NCI-H2196 treated with DMSO at 0.1 percent for 48 hours (cell line): Measurements from ENCODE around the gene CCDC186.

Experiments
- DNase-seq: peaks from one replicate; lab custom pipeline; 2025; ENCODE audit not compliant: unreplicated experiment; lab: John Stamatoyannopoulos, UW

The CCDC186 gene

GRCh38 chr10:114173921-114174694, at the start of gene CCDC186:
CCDC186 (minus strand) TSS chr10:114174203; CDS start chr10:114163268, 10,935 bp downstream.
- DNase-seq: peak; percentile 80

GRCh38 chr10:114223066-114223465, 49.1 kb upstream of the CCDC186 start:
- no peak for DNase-seq

DNA sequence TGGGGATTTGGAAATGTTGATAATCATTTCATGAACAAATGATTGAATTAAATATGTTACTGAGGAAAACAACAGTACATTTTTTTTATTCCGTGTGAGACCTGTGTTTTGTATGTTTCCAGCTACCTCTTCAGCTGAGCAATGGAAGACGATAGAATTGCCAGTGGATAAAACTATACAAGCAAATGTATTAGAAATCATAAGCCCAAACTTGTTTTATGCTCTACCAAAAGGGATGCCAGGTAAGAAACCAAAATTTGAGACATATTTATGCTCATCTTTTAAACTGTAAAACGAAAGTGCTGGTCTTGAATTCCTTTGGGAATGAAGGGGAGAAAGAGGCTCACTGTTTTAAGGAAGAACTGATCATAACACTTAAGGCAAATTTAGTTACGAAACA, 47.2 kb upstream of the CCDC186 start:
- DNase-seq: no peak

DNA sequence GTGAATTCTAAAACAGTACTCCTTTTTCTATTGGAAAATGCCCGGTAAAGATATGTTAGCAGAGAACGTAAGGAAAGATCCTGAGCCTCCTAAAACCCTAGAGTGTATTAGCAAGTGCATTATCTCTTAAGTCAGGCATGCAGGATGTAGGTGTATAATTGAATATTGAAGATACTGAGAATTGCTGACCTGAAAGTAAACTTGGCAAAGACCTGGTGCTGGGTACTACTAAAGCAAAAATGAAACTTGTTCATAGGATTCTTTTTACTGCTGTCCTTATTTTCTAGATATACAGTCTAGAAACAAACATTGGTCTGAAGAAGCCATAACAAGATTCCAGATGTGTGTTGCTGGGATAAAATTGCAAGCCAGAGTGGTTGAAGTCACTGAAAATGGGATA, 46.3 kb upstream of the CCDC186 start:
- DNase-seq: no peak

- no peak for DNase-seq
These were observed 41.0 kb upstream of the CCDC186 start for GRCh38 chr10:114215033-114215432.

DNA sequence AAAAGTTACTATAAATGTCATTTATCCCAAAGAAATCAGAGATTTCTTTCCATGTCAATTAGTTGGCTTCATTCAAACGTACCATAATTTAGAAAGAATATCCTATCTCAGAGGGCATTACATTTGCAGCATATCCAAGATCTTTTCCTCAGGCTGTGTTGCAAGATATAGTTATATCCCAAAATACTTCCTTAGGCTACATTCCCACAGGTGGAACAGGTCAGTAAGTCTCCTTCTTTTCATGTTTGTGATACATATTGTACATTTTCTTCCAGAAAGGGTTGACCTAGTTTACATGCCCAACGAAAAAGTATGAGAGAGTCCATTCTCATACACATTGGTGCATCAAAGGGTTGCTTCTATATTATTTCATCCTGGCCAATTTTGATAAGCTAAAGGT, 38.1 kb upstream of the CCDC186 start:
- no peak for DNase-seq

- DNase-seq: no peak
These were observed 34.3 kb upstream of the CCDC186 start for GRCh38 chr10:114208351-114208750.

DNA sequence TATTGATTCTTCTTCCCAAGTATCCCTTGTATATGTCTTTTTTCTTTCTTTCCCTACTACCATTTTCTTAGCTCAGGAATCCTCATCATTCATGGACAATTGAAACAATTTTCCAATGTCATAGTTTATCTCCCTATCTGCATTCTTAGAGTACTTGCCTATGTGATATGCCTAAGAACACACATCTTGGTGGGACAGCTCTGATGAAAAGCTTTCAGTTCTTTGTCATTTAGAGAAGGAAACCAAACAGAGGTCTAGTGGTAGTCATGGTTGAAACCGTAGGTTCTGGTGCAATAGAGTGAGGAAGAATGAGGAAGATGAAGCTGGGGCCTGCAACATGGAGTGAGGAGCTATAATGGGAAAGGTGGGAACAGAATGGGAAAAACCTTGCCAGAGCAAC, 33.3 kb upstream of the CCDC186 start:
- DNase-seq: no peak

GRCh38 chr10:114206902-114207301, 32.9 kb upstream of the CCDC186 start:
- DNase-seq: no peak

- no peak for DNase-seq
These were observed 28.8 kb upstream of the CCDC186 start for GRCh38 chr10:114202812-114203211.

- DNase-seq: no peak
These were observed 25.2 kb upstream of the CCDC186 start for GRCh38 chr10:114199239-114199638.

DNA sequence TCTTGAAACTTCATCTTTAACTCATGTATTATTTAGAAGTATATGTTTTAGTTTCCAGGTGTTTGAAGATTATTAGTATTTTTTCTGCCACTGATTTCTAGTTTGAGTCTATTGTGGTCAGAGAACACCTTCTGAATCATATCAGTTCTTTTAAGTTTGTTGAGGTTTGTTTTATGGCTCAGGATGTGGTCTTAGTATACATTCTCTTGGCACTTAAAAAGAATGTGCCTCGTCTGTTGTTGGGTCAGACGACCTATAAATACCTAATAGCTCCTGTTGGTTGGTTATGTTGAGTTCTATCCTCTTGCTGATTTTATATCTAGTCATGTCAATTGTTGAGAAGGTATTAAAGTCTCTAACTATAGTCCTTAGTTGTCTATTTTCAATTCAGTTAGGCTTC, 21.1 kb upstream of the CCDC186 start:
- DNase-seq: no peak

GRCh38 chr10:114189700-114190099, 15.7 kb upstream of the CCDC186 start:
- DNase-seq: no peak

- no peak for DNase-seq
These were observed 14.9 kb upstream of the CCDC186 start for GRCh38 chr10:114188900-114189299.

- DNase-seq: no peak
These were observed 14.0 kb upstream of the CCDC186 start for GRCh38 chr10:114188001-114188400.

GRCh38 chr10:114184276-114184675, 10.3 kb upstream of the CCDC186 start:
- no peak for DNase-seq

DNA sequence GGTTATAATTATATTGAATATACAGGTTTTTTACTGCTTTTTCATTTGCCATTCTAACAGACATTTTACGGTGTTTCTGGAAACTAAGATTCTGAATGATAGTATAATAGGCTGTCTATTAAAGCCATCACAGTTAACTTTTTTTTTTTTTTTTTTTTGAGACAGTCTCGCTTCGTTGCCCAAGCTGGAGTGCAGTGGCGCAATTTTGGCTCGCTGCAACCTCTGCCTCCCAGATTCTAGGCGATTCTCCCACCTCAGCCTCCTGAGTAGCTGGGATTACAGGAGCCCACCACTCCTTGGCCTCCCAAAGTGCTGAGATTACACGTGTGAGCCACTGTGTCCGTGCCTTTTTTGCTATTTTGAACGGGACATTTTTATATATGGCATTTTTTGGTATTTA, 9.6 kb upstream of the CCDC186 start:
- no peak for DNase-seq

DNA sequence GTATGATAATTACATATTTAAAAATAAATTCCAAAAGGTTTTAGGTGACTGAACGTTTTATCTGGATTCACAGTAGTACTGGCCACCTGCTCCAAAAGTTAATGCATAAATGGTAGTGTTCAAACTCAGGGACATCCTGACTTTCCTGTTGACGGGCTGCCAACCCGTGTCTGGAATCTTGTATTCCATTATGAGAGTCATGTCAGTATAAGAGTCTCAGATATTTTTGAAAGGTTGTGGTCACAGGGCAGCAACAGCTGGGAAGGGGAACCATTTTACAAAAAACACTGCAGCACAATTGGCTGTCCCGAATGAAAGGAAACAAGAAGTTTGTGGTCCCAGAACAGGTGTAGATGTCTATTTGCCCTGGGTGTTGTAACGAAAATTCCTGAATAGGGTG, 8.0 kb upstream of the CCDC186 start:
- no peak for DNase-seq

DNA sequence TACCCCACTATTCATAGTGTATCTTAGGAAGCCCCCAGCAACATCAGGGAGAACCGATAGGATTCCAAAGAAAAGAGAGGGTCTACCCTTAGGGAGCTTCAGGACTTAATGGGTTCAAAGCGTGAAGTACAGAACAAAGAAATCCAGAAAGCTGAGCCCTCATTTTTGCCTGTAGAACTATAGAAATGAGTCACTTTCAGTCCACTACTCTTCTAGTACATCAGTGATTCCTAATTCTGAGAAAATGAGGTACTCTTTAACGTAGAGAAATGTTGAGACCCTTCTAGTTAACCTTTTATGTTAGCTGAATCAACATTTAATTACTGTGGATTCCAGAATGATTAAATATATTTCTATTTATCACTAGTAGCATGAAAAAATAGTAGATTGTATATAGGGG, 6.9 kb upstream of the CCDC186 start:
- DNase-seq: no peak

- no peak for DNase-seq
These were observed 5.7 kb upstream of the CCDC186 start for GRCh38 chr10:114179747-114180146.

DNA sequence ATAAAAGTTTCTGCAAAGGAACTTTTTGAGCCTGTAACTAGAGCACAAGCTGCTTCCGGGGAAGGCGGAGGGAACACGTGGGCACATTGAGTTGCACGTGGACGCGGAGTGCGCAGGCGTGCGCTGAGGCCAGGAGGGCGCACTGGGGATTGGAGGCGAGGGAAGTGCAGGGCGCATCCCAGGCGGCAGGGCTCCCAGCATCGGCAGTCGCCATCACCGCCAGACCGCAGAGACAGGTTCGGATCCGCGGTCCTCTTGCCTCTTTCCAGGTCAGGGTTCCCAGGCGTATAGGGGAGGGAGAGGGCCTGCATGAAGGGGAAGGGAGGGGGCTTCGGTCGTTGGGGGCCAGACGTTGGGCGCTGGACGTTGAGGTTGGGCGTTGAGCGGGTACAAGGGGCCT, 5.1 kb upstream of the CCDC186 start, which contains the start of gene TDRD1:
Gene TDRD1 (plus strand): TSS at position 206 of the 400 bp plus-strand sequence. CDS start 8,479 bp downstream, outside the sequence.
- DNase-seq: no peak

DNA sequence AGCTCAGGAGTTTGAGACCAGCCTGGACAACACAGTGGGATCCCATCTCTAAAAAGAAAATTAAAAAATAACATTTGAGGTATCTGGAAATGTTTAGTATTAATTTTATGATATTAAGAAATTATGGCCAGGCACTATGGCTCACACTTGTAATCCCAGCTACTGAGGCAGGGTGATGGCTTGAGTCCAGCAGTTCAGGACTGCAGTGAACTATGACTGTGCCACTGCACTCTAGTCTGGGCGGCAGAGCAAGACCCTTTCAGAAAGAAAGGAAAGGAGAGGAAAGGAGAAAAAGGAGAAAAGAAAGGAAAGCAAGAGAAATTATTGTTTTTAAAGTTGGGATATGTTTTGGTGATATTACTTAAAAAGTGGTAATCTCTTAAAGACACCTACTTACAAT, 2.5 kb upstream of the CCDC186 start:
- no peak for DNase-seq

DNA sequence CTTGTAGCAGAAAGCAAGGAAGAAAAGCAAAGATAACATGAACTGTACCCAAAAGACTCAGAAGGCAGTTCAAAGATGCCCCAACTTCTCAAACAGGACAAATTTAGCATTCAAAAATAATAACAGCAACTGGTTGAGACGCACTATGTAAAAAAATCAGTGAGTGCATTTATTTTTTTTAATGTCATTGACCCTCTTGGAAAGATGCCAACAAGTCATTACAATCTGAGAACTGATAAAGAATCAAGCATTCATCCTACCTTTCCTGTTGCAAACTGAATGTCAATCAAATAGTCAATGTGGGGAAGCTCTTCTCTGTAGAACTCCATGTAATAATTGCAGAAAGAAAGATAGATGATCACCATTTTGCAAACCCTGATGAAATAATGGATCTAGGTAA, 1.7 kb upstream of the CCDC186 start:
- DNase-seq: no peak
